ENCODE measurements around the gene BSND. TPM values are rescaled to one million over a fixed set of nuclear protein-coding genes. Genes with fewer than 3 reads are reported as not detected.

Gene BSND
- total RNA-seq, 1 donor from 2014 or later: not detected

- no peak for TF ChIP-seq CTCF (IDR thresholded peaks at IDR 0.05; ENCODE audit: insufficient read depth, low read length, severe bottlenecking)
- FAIRE-seq (no peak), DNase-seq (ENCODE audit: low read depth) (no peak)
- Histone ChIP-seq H3K27me3 (ENCODE audit: control insufficient read depth, insufficient read depth, low read length) (no peaks in the 10 kb centered on the region), H3K36me3 (ENCODE audit: control insufficient read depth, insufficient read depth, low read length) (no peaks in the 10 kb centered on the region), H3K4me3 (ENCODE audit: low read depth, low read length) (no peak overlapping the region)
Measured at GRCh38 chr1:54975356-54976108, 23.2 kb upstream of the BSND start.

DNA sequence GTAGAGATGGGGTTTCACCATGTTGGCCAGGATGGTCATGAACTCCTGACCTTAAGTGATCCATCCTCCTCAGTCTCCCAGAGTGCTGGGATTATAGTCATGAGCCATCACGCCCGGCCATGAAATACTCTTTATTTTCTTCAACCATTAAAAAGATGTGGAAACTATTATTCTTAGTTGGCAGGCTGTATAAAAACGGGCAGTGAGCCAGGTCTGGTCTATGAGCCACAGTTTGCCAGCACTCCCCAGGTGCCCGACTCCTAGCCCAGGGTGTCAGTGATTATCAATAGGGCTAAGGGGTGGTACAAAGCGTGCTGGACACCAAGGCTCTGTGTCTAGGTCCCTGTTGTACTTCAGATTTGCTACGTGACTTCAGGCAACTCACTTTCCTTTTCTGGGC is 22.0 kb upstream of the BSND start:
- no peak for DNase-seq (ENCODE audit: low read depth)
- no peaks in the 10 kb centered on the region for H3K36me3 ChIP-seq (ENCODE audit: control insufficient read depth, insufficient read depth, low read length)
- no peak for FAIRE-seq
- no peak overlapping the region for H3K4me3 ChIP-seq (ENCODE audit: low read depth, low read length)
- no peak for TF ChIP-seq CTCF (IDR thresholded peaks at IDR 0.05; ENCODE audit: insufficient read depth, low read length, severe bottlenecking)
- no peaks in the 10 kb centered on the region for H3K27me3 ChIP-seq (ENCODE audit: control insufficient read depth, insufficient read depth, low read length)

- DNase-seq (ENCODE audit: low read depth) (no peak), FAIRE-seq (peak; percentile 13)
- Histone ChIP-seq H3K4me3 (ENCODE audit: low read depth, low read length) (no peak overlapping the region), H3K36me3 (ENCODE audit: control insufficient read depth, insufficient read depth, low read length) (no peaks in the 10 kb centered on the region), H3K27me3 (ENCODE audit: control insufficient read depth, insufficient read depth, low read length) (no peaks in the 10 kb centered on the region)
- TF ChIP-seq CTCF (IDR thresholded peaks at IDR 0.05; ENCODE audit: insufficient read depth, low read length, severe bottlenecking): no peak
Measured at GRCh38 chr1:54977533-54978297, 21.0 kb upstream of the BSND start.

DNA sequence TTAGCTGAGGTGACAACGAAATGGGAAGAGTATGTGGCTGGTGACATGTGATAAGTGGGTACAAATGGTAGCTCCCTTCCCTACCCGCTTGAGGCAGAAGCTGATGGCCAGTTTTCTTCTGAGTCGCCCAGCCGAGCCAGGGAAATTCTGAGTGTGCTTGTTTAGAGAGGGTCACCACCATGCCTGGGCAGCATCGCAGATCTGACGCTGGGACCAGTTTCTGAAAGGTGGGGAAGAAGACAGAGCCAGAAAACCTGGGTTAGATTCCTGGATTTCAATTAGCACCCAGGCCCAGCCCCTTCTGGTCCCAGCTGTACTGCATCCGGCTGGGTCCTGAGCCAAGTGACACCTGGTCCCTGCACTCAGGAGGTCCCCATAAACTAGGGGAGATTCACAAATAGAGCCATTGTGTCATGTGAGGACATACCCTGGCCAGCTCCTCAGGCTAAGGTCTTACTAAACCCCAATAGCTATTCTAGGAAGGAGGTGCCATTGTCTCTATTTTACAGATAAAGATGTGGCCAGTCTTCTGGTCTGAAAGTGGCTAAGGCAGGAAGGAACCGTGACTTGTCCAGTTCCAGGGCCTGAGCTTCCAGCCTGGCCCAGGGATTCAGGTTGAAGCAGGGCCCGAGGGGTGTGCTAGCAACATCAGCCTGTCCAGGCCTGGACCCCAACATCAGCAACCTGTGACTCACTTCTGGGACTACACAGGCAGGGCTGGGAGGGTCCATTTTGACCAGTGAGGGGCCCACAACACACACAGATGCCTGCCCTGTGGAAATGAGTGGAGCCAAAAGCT is 20.0 kb upstream of the BSND start:
- Histone ChIP-seq H3K36me3 (ENCODE audit: control insufficient read depth, insufficient read depth, low read length) (no peaks in the 10 kb centered on the region), H3K4me3 (ENCODE audit: low read depth, low read length) (no peak overlapping the region), H3K27me3 (ENCODE audit: control insufficient read depth, insufficient read depth, low read length) (no peaks in the 10 kb centered on the region)
- no peak for DNase-seq (ENCODE audit: low read depth)
- no peak for TF ChIP-seq CTCF (IDR thresholded peaks at IDR 0.05; ENCODE audit: insufficient read depth, low read length, severe bottlenecking)
- peak; percentile 13 for FAIRE-seq

GRCh38 chr1:54979327-54979891 is 19.3 kb upstream of the BSND start:
- DNase-seq (ENCODE audit: low read depth): no peak
- Histone ChIP-seq H3K4me3 (ENCODE audit: low read depth, low read length) (no peak overlapping the region), H3K27me3 (ENCODE audit: control insufficient read depth, insufficient read depth, low read length) (no peaks in the 10 kb centered on the region), H3K36me3 (ENCODE audit: control insufficient read depth, insufficient read depth, low read length) (no peaks in the 10 kb centered on the region)
- TF ChIP-seq CTCF (IDR thresholded peaks at IDR 0.05; ENCODE audit: insufficient read depth, low read length, severe bottlenecking): no peak
- no peak for FAIRE-seq

Data from bronchial epithelial cell (primary cell).